ENCODE measurements around the gene PRAC2.

The PRAC2 gene

GRCh38 chr17:48729335-48730239, 6.6 kb downstream of the PRAC2 start:
- TF ChIP-seq CTCF (conservative IDR thresholded peaks at IDR 0.05; ENCODE audit: low read depth, low read length) = no peak
- Histone ChIP-seq H3K4me1 (ENCODE audit: low read depth, poor library complexity, severe bottlenecking) (peaks cover under 1% of the 10 kb centered on the region), H3K27ac (no peak overlapping the region), H3K36me3 (ENCODE audit: insufficient read depth) (no peaks in the 10 kb centered on the region), H3K79me2 (ENCODE audit: insufficient read depth, low read depth) (no peaks in the 10 kb centered on the region), H3K27me3 (ENCODE audit: insufficient read depth, low read depth) (peaks cover 17% of the 10 kb centered on the region; the same call in 1 of the 2 replicates), H4K20me1 (ENCODE audit: insufficient read depth) (no peaks in the 10 kb centered on the region), H3K4me3 (IDR thresholded peaks at IDR 0.05; ENCODE audit: insufficient read depth, low read depth, low read length) (no peak overlapping the region), H2AFZ (ENCODE audit: low read depth) (peak overlapping the region; percentile 75), H3K4me2 (no peak overlapping the region), H3K9ac (no peak overlapping the region)

GRCh38 chr17:48730240-48730550, 7.2 kb downstream of the PRAC2 start:
- no peak overlapping the region for H3K9ac ChIP-seq
- no peak overlapping the region for H3K4me2 ChIP-seq
- H3K4me1 ChIP-seq (ENCODE audit: low read depth, poor library complexity, severe bottlenecking) = no peaks in the 10 kb centered on the region
- no peak overlapping the region for H2AFZ ChIP-seq (ENCODE audit: low read depth)
- H4K20me1 ChIP-seq (ENCODE audit: insufficient read depth) = no peaks in the 10 kb centered on the region
- H3K36me3 ChIP-seq (ENCODE audit: insufficient read depth) = no peaks in the 10 kb centered on the region
- TF ChIP-seq CTCF (conservative IDR thresholded peaks at IDR 0.05; ENCODE audit: low read depth, low read length) = no peak
- H3K4me3 ChIP-seq (IDR thresholded peaks at IDR 0.05; ENCODE audit: insufficient read depth, low read depth, low read length) = no peak overlapping the region
- no peak overlapping the region for H3K27ac ChIP-seq
- H3K79me2 ChIP-seq (ENCODE audit: insufficient read depth, low read depth) = no peaks in the 10 kb centered on the region
- H3K27me3 ChIP-seq (ENCODE audit: insufficient read depth, low read depth) = peaks cover 20% of the 10 kb centered on the region; the same call in 1 of the 2 replicates

- H2AFZ ChIP-seq (ENCODE audit: low read depth) = no peak overlapping the region
- no peaks in the 10 kb centered on the region for H3K79me2 ChIP-seq (ENCODE audit: insufficient read depth, low read depth)
- no peaks in the 10 kb centered on the region for H3K36me3 ChIP-seq (ENCODE audit: insufficient read depth)
- no peaks in the 10 kb centered on the region for H4K20me1 ChIP-seq (ENCODE audit: insufficient read depth)
- no peak overlapping the region for H3K9ac ChIP-seq
- no peak overlapping the region for H3K4me3 ChIP-seq (IDR thresholded peaks at IDR 0.05; ENCODE audit: insufficient read depth, low read depth, low read length)
- no peak overlapping the region for H3K4me2 ChIP-seq
- no peaks in the 10 kb centered on the region for H3K4me1 ChIP-seq (ENCODE audit: low read depth, poor library complexity, severe bottlenecking)
- TF ChIP-seq CTCF (conservative IDR thresholded peaks at IDR 0.05; ENCODE audit: low read depth, low read length) = no peak
- H3K27me3 ChIP-seq (ENCODE audit: insufficient read depth, low read depth) = peaks cover 21% of the 10 kb centered on the region; the same call in 1 of the 2 replicates
- no peak overlapping the region for H3K27ac ChIP-seq
Observed at GRCh38 chr17:48731355-48731754, 8.4 kb downstream of the PRAC2 start.

- H3K27me3 ChIP-seq (ENCODE audit: insufficient read depth, low read depth) = peaks cover 26% of the 10 kb centered on the region; the same call in 1 of the 2 replicates
- H3K4me1 ChIP-seq (ENCODE audit: low read depth, poor library complexity, severe bottlenecking) = no peaks in the 10 kb centered on the region
- no peak overlapping the region for H3K4me3 ChIP-seq (IDR thresholded peaks at IDR 0.05; ENCODE audit: insufficient read depth, low read depth, low read length)
- no peaks in the 10 kb centered on the region for H3K36me3 ChIP-seq (ENCODE audit: insufficient read depth)
- no peaks in the 10 kb centered on the region for H3K79me2 ChIP-seq (ENCODE audit: insufficient read depth, low read depth)
- no peak overlapping the region for H3K9ac ChIP-seq
- H3K4me2 ChIP-seq = no peak overlapping the region
- H2AFZ ChIP-seq (ENCODE audit: low read depth) = no peak overlapping the region
- H4K20me1 ChIP-seq (ENCODE audit: insufficient read depth) = no peaks in the 10 kb centered on the region
- no peak overlapping the region for H3K27ac ChIP-seq
- no peak for TF ChIP-seq CTCF (conservative IDR thresholded peaks at IDR 0.05; ENCODE audit: low read depth, low read length)
Observed at GRCh38 chr17:48732688-48733629, 10.0 kb downstream of the PRAC2 start.
